Activated CD4-positive, CD25-positive, alpha-beta regulatory T cell treated with anti-CD3 and anti-CD28 coated beads, Interleukin-2, amount 50 U/mL, for 16 hours (primary cell): ENCODE data around the gene AK8.
"Not testable (repeated sequence)": the region's sequence is repeated elsewhere in the genome, so short reads cannot be mapped to it uniquely, and the experiment has no call there.

Source experiments
- DNase-seq: peaks from one replicate; pipeline ENCODE4 v3.0.0-alpha.2; 2020; ENCODE audit warnings: low read depth, low spot score

Gene AK8

DNA sequence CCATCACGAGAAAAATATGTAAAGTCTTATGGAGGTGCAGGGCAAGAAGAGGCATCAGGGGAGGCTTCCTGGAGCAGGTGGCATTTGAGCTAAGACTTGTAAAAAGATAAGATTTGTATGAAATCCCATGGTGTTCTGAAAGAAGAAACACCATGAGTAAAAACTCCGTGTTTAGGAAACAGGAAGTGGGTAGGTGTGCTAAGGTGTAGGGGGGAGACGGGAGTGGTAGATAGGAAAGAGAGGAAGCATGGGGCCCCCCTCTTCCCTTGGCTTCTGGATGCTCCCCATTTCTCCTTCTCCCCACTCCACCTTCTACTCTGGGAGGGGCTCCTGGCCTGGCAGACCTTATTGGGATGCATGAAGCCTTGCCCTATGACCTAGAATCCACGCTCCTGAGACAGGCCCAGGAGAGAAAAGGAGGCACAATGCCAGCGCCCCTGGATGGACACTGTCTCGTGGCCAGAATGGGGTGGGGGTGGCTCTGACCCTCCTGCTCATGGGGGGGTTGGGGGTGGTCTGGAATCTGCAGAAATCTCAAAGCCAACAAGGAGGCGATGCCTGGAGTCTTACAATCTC is 104.2 kb downstream of the AK8 start:
- DNase-seq = no peak

DNA sequence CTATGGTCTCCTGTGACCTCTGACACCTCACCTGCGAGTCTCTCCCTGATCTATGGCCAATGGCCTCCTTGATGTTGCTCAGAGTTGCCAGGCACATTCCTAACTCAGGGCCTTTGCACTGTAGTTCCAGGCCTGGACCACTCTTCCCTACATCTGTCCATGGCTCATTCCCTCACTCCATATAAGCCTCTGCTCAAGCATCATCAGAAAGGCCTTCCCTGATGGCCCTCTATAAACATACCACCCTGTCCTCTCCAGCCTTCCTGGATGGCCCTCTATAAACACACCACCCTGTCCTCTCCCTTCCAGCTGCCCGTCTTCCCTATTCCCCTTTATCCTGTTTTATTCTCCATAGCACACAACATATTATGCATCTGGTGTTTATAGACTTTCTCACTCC is 105.0 kb downstream of the AK8 start:
- DNase-seq = no peak

DNA sequence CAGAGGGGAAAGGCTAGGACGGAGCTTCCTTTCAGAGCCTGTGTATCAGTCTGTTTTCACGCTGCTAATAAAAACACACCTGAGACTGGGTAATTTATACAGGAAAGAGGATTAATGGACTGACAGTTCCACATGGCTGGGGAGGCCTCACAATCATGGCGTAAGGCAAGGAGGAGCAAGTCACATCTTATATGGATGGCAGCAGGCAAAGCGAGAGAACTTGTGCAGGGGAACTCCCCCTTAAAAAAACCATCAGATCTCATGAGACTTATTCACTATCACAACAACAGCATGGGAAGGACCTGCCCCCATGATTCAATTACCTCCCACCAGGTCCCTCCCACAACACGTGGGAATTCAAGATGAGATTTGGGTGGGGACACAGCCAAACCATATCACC is 106.3 kb downstream of the AK8 start:
- not testable (repeated sequence) for DNase-seq

DNA sequence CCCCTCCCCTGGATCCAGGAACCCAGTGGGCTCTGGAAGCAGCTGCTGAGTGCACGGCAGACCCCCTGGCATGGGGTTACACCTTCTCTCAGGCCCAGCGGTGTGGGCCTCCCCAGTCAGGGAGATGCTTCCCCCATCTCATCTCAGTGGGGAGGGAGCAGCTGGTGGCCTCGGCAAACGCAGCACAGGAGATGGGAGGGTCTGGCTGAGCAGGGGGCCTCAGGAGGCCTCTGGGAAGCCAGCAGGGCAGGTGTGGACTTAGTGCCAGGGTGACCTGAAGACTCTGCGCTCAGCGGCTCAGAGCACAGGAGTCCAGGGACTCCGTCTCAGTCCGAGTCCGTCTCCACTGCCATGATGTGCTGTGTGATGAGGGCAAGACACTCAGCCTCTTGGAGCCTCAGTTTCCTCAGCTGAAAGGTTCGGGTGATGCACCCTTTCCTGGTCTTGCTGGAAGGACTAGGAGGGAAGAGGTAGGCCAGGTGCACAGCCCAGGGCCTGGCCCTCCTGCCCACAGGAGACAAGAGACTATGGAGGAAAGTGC is 107.2 kb downstream of the AK8 start:
- DNase-seq = no peak

DNA sequence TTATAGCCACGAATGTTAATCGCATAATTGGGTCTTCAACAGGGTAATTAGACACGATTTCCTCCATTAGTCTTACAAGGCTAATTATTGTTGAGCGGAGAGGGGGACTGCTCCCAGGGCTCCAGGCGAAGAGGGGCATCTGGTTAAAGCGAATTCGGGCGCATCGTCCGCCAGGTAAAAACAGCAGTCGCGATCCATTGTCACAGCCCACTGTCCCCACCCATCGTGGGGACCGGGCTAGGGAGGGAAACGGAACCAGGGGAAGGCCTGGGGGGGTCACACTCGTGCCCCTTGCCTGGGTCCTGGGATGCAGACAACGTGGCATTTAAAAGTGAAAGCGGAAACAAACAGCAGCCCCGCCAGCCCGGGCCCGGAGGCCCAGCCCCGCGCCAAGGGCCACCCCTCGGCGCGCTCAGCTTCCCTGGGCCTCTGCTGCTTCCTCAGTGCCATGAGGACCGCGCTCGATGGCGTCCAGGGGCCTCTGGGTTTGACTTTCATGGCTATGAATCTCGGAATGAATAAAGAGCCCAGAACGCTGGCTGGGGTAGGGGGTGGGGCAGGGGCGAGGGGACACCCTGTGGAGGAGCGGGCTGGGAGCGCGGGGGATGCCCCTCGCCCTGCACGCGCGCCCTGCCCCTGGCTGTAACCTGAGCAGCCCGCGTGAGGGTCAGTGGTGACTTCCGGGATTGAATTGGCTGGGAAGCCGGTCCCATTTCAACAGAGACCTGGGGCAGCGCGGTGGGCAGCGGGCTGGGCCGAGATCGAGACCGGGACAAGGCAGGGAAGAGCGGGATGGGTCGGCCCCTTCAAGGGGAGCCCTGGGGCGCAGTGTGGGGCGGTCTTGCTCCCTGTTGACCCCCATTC is 107.9 kb downstream of the AK8 start:
- peak; percentile 16 for DNase-seq

DNA sequence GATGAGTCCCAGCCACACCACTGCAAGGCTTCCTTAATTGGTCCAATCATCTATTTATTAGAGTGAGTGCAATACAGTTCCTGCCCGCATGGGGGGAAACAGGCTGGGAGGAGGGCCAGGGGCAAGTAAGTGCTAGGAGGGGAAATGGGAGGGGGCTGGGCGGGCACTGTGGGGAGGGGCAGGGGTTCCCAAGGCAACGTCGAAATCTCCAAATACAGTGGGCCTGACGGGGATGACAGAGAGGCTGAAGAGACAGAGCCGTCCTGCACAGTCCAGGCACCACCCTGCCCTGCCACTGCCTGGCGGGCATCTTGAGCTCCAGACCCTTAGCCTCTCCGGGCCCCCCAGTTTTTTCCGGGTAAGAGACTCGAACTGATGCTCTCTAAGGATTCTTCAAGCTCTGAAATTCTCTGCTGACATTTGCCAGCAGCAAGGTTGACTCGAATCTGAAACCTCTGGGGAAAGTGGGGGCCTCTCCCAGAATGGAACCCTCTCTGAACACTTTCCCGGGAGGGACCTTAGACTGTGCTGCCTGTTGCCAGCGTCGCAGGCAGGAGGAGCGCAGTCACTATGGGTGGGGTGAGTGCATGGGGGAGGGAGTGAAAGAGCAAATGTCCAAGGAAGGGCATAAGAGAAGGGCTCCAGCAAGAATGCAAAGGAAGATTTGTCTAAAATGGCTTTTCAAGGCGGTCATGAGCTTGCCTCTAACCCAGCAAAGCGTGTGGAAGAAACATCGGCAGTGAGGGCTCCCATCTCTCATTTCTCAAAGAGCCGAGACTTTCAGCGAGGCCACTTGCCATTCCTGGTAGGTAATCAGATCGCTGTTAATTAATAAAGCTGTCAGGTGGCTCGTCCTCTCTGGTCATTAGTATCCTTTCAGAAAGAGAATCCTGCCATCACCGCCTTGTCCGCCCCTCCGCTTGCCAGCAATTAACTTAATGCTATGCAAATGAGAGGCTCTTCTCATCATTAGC is 108.9 kb downstream of the AK8 start:
- peak; percentile 39 for DNase-seq

DNA sequence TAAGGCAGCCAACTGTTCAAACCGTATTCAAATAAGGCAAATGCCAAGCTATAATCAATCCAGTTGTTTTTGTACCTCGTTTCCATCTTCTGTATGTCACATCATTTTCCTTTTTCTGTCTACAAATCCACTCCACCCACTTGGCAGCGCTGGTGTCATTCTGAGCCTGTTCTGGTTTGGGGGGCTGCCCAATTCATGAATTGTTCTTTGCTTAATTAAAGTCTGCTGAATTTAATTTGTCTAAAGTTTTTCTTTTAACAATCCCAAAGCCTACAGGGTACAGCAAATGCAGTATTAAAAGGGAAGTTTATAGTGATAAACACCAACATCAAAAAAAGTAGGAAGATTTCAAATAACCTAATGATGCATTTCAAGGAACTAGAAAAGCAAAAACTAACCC is 114.5 kb downstream of the AK8 start:
- DNase-seq = no peak

DNA sequence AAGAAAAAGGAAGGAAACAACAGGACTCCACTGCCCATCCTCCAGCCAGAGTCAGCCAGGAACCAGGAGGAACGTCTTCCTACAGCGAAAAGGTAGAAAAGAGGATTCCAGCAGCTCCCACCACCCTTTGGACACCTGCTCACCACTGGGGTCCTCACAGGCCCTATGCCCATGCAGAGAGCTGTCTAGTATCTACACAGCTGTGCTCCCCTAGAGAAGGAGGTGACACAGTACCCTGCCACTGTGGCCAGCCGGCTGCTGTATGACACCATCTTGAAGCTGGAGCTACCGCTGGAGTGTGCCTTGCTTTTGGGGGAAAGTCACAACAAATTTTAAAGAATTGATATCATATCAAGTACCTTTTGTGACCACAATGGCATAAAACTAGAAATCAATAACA is 115.2 kb downstream of the AK8 start:
- DNase-seq = no peak

DNA sequence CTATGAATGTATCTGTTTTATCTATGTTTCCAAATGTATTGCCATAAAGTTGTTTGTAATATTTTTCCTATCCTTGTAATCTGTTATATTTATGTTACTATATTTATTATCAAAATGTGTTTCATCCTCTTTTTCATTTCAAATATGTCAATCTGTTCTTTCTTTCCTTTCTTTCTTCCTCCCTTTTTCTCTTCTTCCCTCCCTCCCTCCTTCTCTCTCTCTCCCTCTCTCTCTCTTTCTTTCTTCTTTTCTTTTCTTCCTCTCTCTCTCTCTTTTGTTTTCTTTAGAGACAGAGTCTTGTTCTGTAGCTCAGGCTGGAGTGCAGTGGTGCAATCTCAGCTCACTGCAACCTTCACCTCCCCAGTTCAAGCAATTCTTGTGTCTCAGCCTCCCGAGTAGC is 116.5 kb downstream of the AK8 start:
- DNase-seq = no peak

DNA sequence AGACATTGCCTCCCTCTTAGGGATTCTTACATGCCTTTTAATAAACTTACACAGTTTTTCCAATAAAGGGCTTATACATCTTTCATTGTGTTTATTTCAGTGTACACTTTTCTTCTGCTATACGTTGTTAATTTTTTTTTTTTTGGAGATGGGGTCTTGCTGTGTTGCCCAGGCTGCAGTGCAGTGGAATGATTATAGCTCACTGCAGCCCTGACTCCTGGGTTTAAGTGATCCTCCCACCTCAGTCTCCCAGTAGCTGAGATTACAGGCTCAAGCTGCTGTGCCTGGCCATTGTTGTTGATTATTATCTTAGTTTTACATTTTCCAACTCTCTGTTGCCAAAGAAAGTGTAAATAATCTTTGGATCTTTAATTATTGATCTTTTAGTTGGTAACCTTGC is 118.0 kb downstream of the AK8 start:
- DNase-seq = no peak

DNA sequence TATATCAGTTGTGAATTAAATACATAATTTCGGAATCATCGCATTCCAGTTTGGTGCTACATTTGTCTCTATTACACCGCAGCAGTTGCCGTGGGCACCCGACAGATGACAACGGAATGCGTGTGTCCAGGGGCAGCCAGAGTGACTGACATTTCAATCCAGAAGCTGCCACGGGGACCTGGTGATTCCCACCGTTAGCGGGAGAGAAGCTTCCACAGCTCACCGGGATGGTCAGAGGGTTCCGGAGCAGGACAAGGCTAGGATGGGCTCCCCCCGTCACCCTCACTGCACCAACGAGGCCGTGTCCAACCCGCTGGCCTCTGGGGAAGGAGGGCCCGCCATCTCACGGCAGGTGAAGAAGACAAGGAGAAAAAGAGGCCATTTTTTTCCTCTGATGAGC is 121.1 kb downstream of the AK8 start:
- DNase-seq = no peak

DNA sequence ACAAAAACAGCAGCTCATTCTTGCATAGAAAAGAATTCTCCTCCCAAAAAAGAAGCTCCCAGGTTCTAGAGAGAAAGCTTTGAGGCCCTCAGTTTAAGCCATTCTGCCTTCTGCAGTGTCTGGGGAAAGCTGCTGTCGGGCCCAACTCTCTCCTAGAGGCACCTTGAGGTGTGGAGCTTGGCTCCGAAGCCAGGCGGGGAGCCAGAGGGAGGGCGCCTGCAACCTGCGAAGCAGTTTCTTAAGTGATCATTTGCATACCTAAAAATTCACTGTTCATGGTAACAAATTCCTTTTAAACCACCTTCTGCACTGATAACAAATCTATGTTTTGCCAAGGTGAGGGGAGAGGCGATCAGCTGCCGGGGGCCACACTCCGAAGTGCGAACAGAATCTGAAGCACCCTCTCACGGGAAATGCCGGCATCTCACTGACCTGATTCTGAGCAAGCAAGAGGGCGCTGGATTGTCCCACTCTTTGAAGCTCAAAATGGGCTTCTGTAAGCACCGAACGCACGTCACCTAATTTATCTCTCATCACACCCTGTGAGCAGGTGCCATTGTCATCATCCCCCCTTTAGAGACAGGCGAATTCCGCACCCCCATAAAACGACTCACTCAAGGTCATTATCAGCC is 121.8 kb downstream of the AK8 start:
- no peak for DNase-seq

DNA sequence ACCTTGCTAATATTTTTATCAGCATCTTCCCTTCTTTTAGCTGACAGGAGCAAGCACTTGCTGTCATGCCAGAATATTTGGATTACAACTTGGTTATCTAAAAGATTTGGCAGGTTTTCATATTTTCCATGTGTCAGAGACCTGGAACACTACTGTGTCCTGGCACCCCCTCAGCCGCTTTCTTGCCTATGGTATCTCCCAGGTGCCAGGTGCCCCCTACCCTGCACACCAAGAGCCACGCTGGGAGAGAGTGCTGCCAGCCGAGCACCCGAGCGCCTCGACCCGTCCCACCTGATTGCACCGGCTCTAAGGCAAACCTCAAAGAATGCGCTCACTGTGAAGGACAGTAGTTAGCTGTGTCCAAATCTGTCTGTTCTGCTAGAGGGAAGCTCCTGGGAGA is 123.0 kb downstream of the AK8 start:
- DNase-seq = no peak

DNA sequence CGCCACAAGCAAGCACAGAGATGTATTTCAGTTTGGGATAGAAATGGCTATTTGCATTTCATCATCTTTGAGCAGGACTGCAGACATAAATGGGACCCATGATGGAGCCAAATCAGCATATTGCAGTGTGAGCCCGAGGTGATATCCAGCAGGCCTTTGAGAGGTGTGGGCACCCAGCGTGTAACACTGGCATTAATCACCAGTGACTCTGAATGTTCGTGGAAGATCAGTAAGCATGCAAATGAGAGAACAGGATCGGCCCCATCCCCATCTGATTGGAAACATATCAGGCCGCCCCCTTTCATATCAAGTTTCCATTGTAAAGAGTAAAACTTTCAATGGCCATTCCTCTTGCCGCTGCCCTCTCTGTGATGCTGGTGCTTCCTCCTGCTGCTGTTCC is 123.8 kb downstream of the AK8 start:
- no peak for DNase-seq

DNA sequence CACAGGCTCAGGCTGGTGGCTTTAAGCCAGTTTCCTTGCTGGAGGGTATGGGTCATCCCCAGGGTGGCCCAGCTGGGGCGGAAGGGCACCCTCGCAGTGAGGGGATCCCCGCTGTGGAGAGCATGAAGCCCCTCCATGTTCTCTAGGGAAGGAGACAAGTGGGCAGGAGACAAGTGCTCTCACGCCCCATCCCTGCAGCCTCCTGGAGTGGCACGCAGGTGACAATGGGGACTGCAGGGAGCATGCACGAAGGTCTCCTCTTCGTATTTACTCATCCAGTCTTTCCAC is 124.5 kb downstream of the AK8 start:
- no peak for DNase-seq

DNA sequence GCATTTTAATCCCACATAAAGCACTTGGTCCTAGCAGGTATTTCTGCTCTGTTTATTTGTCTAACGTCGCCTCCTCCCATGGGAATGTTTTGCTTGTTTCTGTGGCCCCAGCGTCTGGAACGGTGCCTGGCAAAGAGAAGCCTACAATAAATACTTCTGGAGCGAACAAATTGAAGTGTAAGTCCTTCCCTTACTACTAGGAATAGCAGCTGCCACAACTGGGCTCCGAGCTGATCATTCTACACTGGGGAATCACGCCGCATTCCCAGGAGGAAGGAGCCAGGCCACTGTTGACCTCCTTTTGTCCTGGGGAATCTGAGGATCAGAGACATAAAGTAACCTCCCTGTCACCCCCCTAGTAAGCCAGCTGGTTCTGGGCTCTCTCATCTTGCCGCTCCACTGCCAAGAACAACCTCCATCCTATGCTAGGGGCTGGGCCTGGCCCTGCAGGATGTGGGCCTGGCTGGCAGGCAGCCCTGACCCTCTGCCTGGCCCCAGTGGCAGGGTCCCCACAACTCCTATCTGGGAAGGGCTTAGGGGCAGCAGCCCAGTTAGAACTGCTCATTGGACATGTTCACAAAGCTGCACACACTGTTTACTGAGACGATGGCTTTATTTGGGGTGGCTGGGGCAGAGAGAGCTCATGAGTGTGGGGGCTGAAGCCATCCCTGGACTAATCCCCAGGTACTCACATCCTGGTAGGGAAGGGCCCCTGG is 125.0 kb downstream of the AK8 start:
- no peak for DNase-seq

DNA sequence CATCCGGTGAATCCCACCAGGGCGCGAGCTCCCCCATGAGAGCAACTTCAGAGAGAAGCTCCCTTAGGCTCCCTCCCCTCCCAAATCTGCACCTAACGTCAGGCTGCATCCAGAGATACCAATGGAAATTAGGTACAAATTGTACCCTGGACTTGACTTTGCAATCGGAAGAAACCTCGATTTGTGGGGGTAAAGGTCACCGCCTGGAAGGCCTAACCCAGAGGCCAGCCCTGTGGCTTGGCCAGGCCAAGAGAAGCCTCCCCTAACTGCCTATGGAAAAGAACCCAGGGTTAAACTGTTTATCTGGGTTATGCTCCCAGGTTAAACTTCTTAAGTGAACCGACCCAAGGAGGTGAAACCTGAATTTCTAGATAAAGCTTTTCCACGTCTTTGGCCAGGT is 127.4 kb downstream of the AK8 start:
- DNase-seq = no peak

DNA sequence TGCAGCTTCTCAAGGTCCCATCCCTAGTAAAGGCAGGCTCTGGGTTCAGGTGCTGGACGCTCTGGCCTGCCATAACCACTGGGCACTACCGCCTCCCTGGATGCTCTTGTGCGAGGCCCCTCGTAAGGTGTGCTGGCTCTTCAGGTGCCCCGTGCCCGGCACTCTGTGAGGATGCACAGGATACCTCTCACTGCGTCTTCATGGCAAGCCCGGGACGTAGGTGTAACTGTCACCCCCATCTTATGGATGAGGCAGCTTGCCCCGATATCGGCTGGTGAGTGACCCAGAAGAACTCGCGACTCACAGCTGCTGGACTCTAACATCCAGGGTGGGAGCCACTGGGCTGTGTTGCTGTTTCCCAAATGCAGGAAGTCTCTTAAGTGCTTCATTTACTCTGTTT is 128.8 kb downstream of the AK8 start:
- DNase-seq = no peak

DNA sequence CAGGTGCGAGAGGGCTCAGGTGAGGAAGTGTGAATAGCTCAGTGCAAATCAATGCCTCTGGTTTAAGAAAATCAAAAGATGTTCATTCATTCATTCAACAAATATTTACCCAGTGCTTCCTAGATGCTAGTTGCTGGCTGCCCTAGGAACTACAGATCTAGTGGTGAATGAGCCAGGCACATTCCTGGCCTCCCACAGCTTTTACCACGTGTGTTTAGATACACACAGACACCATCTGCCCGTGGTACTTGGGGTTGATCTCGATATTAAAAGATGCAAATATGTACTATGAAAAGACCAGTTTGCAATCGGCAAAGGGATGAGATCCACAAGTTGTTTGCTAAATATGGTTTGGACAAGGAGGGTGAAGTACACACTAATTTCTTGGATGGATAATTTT is 129.6 kb downstream of the AK8 start:
- DNase-seq = no peak

DNA sequence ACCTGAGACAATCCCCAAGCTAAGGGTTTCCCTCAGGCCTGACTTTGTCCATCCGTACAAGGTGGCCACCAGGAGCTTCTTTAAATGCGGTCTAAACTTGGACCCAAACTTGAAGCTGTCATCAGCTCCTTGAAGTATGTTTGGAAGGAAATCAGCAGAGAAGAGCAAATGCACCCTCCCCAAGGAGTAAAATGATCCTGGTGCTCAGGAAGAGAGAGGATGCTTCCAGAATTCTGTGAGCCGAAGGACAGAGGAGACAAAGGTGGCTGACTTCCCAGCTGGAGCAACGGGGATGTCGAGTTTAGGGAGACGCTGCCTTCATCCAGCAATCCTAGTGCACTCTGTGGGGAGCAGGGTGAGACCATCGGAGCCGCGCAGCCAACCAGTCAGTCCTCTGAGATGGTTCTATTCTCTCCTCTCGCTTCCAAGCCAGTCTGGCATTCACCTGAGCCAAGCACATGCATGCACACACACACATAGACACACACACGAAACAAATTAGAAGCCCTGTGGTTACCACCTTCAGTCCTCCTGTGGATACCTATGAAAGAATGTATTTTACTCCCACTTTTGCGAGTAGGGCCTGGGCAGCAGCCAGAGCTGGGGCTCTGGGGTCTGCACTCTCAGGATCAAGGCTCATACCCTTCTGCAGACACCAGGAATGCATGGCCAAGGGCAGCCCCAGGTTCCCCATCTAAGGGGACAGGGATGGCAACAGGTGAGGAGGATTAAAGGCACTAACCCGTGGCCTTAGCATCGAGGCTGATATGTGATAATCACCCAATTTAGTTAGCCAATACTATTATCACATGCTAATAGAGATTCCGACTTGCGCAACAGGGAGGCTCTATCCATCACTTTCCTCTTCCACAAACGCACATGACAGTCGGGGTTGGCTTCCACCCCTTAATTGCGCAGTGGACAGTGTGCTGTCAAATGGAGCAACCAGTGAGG is 132.1 kb downstream of the AK8 start:
- DNase-seq = no peak
